Lower leg skin (tissue), 4 donors: ENCODE measurements around the gene JAG2. TPM values are rescaled to one million over a fixed set of nuclear protein-coding genes. Genes with fewer than 3 reads are reported as not detected.

Experiments used
- DNase-seq, 2 donors: peaks; one replicate each; pipeline ENCODE4 v3.0.0-alpha.2; 2019; ENCODE audit warnings: low spot score in 2 of 2
- H3K4me3 ChIP-seq: fragments of 200-600 bp; sonication (generic); 2 replicates; pipeline ENCODE4 v1.5.1; 2017; ENCODE audit warnings: mild to moderate bottlenecking, low read depth; ENCODE audit not compliant: poor library complexity, severe bottlenecking
- CTCF ChIP-seq, 3 donors: fragments of 450-650 bp; IDR thresholded peaks; one replicate each; pipeline ENCODE4 v1.5.1; 2016; ENCODE audit warnings: antibody characterized with exemption in 3 of 3, mild to moderate bottlenecking in 3 of 3, moderate library complexity in 2 of 3
- POLR2A ChIP-seq, 2 donors: fragments of 450-650 bp; IDR thresholded peaks; one replicate each; pipeline ENCODE4 v1.6.1; 2016 to 2017; ENCODE audit warnings: antibody characterized with exemption in 2 of 2, mild to moderate bottlenecking in 1 of 2, moderate library complexity in 1 of 2
- WGBS, 2 donors: methylation state at CpG; one replicate each; pipeline ENCODE4 v1.1.5; 2018; 5-methylcytosine and 5-hydroxymethylcytosine counted together
- intact Hi-C: fragments of 100-400 bp; cut with DNase I; formaldehyde crosslinking; loops from one replicate; pipeline ENCODE4 v1.15.0; 2023; ENCODE audit warnings: low total_unique reads
- total RNA-seq, 4 donors: library from RNA; depleted of rRNA; stranded (reverse); fragments of >200 nt; gene quantifications; one replicate each; pipeline ENCODE4 v1.1.0, GENCODE V29; 2016

Gene JAG2
- total RNA-seq, 4 donors from 2014 or later: 50.4 to 96.1 (median 63.1) TPM

- DNase-seq: no peak
- TF ChIP-seq CTCF (IDR thresholded peaks at IDR 0.05): no peak
- TF ChIP-seq POLR2A (IDR thresholded peaks at IDR 0.05): no peak
- intact Hi-C loops: no loop called here
- WGBS, 2 donors: 50 to 58% methylated on average over 24 to 30 of the region's 32 CpGs
- no peak overlapping the region for H3K4me3 ChIP-seq
These were observed 5.6 kb upstream of the JAG2 start for GRCh38 chr14:105173901-105174894.

GRCh38 chr14:105173145-105173544 is 4.6 kb upstream of the JAG2 start:
- no peak for DNase-seq
- intact Hi-C loops: no loop called here
- 90 to 93% methylated on average over 13 of the region's 13 CpGs for WGBS, 2 donors
- H3K4me3 ChIP-seq: no peak overlapping the region
- no peak for TF ChIP-seq POLR2A (IDR thresholded peaks at IDR 0.05)
- TF ChIP-seq CTCF (IDR thresholded peaks at IDR 0.05): no peak

- TF ChIP-seq POLR2A (IDR thresholded peaks at IDR 0.05) (no peak), CTCF (IDR thresholded peaks at IDR 0.05) (no peak)
- 70% methylated on average over 7 of the region's 7 CpGs for WGBS, 2 donors
- intact Hi-C loops: no loop called here
- DNase-seq: no peak
- H3K4me3 ChIP-seq: no peak overlapping the region
These were observed 3.9 kb upstream of the JAG2 start for GRCh38 chr14:105172476-105172875.

GRCh38 chr14:105171004-105171673 is 2.6 kb upstream of the JAG2 start:
- no peak for DNase-seq
- WGBS, 2 donors: 46 to 47% methylated on average over 9 to 13 of the region's 19 CpGs
- intact Hi-C loops: no loop called here
- no peak for TF ChIP-seq CTCF (IDR thresholded peaks at IDR 0.05)
- no peak for TF ChIP-seq POLR2A (IDR thresholded peaks at IDR 0.05)
- no peak overlapping the region for H3K4me3 ChIP-seq

GRCh38 chr14:105169776-105170655 is 1.4 kb upstream of the JAG2 start:
- H3K4me3 ChIP-seq: no peak overlapping the region
- intact Hi-C loops: loop anchor here (10.0 kb wide), 1 partner anchor 75 kb away; no protein-coding TSS in a partner anchor
- TF ChIP-seq POLR2A (IDR thresholded peaks at IDR 0.05): no peak
- TF ChIP-seq CTCF (IDR thresholded peaks at IDR 0.05): no peak
- 65 to 79% methylated on average over 15 to 20 of the region's 22 CpGs for WGBS, 2 donors
- DNase-seq: no peak
